ENCODE measurements around the gene KLC1. TPM values are rescaled to one million over a fixed set of nuclear protein-coding genes. Genes with fewer than 3 reads are reported as not detected.

KLC1 gene
- total and polyA plus RNA-seq, 2 of the 13 experiments (the other 11 are each of a cell fraction or from before 2014, with no cell fraction given) = 53.2 to 63.5 TPM

DNA sequence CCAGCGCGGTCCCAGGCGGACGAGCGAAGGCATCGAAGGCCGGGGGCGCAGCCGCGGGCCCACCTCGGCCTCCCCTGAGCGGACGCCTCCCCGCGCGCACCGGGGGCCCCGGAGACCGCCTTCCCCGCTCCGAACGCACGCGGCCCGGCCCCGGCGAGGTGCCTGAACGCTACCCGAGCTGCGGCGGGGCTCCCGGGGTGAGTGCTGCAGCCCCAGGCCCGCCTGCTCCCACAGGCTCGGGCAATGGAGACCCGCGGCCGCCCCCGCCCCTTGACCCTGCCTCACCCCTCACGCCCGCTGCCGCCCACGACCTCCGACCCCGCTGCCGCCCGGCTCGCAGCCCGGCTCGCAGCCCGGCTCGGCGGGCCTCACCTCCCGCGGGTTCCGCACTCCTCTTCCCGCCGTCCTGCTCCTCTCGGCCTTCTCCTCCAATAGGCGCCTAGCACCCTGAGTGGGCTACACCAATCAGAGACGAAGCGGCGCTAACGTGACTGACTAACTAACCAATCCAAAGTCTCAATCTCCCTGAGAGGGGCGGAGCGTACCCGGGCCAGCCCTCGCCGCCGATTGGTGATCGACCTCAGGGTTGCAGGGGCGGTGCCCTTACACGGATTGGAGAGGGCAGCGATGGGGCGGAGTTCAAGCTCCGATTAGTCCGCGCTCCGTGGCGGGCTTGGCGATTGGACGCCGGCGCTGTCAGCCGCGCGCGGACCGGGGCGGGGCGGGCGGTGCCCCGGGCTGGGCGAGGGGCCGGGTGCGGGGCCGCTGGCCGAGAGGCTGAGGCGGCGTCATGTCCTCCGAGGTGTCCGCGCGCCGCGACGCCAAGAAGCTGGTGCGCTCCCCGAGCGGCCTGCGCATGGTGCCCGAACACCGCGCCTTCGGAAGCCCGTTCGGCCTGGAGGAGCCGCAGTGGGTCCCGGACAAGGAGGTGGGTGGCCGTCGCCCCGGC lies 86.3 kb downstream of the KLC1 start, which contains the start of the genes XRCC3 and ZFYVE21 (continued):
- TF ChIP-seq NONO (IDR thresholded peaks at IDR 0.05) (no peak), NONO (CRISPR knock-in tag; conservative IDR thresholded peaks at IDR 0.05) (0 out of 2 replicates have a peak, but pooled peaks have one; percentile 44), MAZ (IDR thresholded peaks at IDR 0.05; ENCODE audit: borderline replicate concordance, low read depth, low read length) (no peak), MAZ (CRISPR knock-in tag; IDR thresholded peaks at IDR 0.05; ENCODE audit: low read depth) (peak; percentile 81), FOXC1 (CRISPR knock-in tag; IDR thresholded peaks at IDR 0.05; ENCODE audit: borderline replicate concordance) (no peak), EHMT2 (IDR thresholded peaks at IDR 0.05; ENCODE audit: borderline replicate concordance, low read depth, low read length) (no peak), NFYB (CRISPR knock-in tag; IDR thresholded peaks at IDR 0.05) (peak; percentile 95), SNAPC2 (CRISPR knock-in tag; IDR thresholded peaks at IDR 0.05) (peak; percentile 49; the same call in 1 of the 2 replicates), ZNF615 (CRISPR knock-in tag; IDR thresholded peaks at IDR 0.05; ENCODE audit: borderline replicate concordance) (no peak), THAP9 (CRISPR knock-in tag; IDR thresholded peaks at IDR 0.05; ENCODE audit: borderline replicate concordance) (no peak), RFXAP (CRISPR knock-in tag; IDR thresholded peaks at IDR 0.05; ENCODE audit: borderline replicate concordance) (peak; percentile 71; the same call in 1 of the 2 replicates), TCF7L2 (IDR thresholded peaks at IDR 0.05; ENCODE audit: low read depth, low read length) (no peak), DR1 (CRISPR knock-in tag; IDR thresholded peaks at IDR 0.05) (peak; percentile 48; the same call in 1 of the 2 replicates), MYC (CRISPR knock-in tag; IDR thresholded peaks at IDR 0.05; ENCODE audit: borderline replicate concordance) (peak; percentile 19), RBFOX2 (IDR thresholded peaks at IDR 0.05; ENCODE audit: low read depth, low read length) (peak; percentile 77), PPARG (CRISPR knock-in tag; conservative IDR thresholded peaks at IDR 0.05) (0 out of 2 replicates have a peak, but pooled peaks have one; percentile 45), ZNF101 (CRISPR knock-in tag; IDR thresholded peaks at IDR 0.05; ENCODE audit: borderline replicate concordance, low read depth) (no peak), RAD21 (CRISPR knock-in tag; IDR thresholded peaks at IDR 0.05) (peak; percentile 58; the same call in 1 of the 2 replicates), MXD4 (CRISPR knock-in tag; IDR thresholded peaks at IDR 0.05) (peak; percentile 77)
- TF ChIP-seq, protein P1, sequence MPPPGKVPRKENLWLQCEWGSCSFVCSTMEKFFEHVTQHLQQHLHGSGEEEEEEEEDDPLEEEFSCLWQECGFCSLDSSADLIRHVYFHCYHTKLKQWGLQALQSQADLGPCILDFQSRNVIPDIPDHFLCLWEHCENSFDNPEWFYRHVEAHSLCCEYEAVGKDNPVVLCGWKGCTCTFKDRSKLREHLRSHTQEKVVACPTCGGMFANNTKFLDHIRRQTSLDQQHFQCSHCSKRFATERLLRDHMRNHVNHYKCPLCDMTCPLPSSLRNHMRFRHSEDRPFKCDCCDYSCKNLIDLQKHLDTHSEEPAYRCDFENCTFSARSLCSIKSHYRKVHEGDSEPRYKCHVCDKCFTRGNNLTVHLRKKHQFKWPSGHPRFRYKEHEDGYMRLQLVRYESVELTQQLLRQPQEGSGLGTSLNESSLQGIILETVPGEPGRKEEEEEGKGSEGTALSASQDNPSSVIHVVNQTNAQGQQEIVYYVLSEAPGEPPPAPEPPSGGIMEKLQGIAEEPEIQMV (CRISPR knock-in tag; IDR thresholded peaks at IDR 0.05; ENCODE audit: low read depth) = no peak
- TF ChIP-seq, protein P2, sequence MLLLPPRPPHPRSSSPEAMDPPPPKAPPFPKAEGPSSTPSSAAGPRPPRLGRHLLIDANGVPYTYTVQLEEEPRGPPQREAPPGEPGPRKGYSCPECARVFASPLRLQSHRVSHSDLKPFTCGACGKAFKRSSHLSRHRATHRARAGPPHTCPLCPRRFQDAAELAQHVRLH (CRISPR knock-in tag; IDR thresholded peaks at IDR 0.05; ENCODE audit: borderline replicate concordance, low read depth) = 0 out of 2 replicates have a peak, but pooled peaks have one; percentile 53
- TF ChIP-seq, protein P3, sequence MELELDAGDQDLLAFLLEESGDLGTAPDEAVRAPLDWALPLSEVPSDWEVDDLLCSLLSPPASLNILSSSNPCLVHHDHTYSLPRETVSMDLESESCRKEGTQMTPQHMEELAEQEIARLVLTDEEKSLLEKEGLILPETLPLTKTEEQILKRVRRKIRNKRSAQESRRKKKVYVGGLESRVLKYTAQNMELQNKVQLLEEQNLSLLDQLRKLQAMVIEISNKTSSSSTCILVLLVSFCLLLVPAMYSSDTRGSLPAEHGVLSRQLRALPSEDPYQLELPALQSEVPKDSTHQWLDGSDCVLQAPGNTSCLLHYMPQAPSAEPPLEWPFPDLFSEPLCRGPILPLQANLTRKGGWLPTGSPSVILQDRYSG (CRISPR knock-in tag; IDR thresholded peaks at IDR 0.05) = peak; percentile 52; the same call in 1 of the 2 replicates

Measured in HepG2 (cell line).